AG04449 (cell line): ENCODE data around the gene C3orf22.

Experiments used
- CTCF ChIA-PET: fragments of 350-600 bp; formaldehyde crosslinking; extraction: SDS; loops from one replicate; lab custom pipeline; 2021; ENCODE audit warnings: antibody characterized with exemption; lab: Yijun Ruan, JAX
- POLR2A ChIA-PET: fragments of 400-600, 350-600 bp; formaldehyde crosslinking; extraction: SDS; loops from one replicate; lab custom pipeline; 2020; ENCODE audit warnings: antibody characterized with exemption, inconsistent platforms; lab: Yijun Ruan, JAX
- DNase-seq: peaks from one replicate; pipeline ENCODE4 v3.0.0-alpha.2; 2010; ENCODE audit warnings: low read depth, low spot score
- H3K4me3 ChIP-seq: 2 replicates; pipeline ENCODE4 v1.5.1; 2011; ENCODE audit warnings: low read depth, mild to moderate bottlenecking, control low read depth, low read length
- TF ChIP-seq, protein P1 (sequence below): IDR thresholded peaks from one replicate; pipeline ENCODE4 v1.5.1; 2011; ENCODE audit warnings: mild to moderate bottlenecking, moderate library complexity, low read length, control low read depth, inconsistent platforms; ENCODE audit not compliant: insufficient read depth; ENCODE audit errors: missing control alignments

Gene C3orf22

DNA sequence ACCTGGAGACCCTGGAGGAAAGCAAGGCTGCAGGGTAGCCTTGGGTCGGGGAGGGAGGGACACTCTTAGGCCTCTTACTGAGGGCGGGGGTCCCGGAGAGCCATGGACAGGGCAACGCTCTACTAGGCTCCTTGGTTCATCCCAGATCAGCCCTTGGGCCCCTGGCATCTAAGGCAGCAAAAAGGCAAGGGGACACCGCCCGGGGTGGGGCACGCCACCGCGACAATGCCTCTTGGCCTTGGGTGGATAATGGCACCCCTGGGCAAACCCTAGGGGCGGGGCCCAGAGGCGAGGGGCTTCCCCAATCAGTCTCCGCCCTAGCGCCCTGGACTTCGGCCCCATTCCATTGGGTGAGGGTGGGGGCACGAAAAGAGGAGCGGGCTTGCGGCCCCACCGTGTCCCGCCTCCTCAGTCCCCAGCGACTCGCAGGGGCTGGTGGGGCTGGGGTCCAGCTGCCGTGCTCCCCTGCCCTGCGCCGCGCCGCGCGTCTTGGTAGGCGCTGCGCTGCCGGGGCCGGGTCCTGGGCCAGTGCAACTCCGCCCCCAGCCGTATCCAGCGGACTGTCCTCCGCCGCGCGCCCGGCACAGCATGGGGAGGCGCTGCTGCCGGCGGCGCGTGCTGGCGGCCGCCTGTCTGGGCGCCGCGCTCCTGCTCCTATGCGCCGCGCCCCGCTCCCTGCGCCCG, 34.8 kb downstream of the C3orf22 start, which contains the start of gene CHST13:
CHST13 (plus strand) TSS at position 411 of the 684 bp plus-strand sequence; CDS start at position 589, 178 bp downstream.
- TF ChIP-seq, protein P1, sequence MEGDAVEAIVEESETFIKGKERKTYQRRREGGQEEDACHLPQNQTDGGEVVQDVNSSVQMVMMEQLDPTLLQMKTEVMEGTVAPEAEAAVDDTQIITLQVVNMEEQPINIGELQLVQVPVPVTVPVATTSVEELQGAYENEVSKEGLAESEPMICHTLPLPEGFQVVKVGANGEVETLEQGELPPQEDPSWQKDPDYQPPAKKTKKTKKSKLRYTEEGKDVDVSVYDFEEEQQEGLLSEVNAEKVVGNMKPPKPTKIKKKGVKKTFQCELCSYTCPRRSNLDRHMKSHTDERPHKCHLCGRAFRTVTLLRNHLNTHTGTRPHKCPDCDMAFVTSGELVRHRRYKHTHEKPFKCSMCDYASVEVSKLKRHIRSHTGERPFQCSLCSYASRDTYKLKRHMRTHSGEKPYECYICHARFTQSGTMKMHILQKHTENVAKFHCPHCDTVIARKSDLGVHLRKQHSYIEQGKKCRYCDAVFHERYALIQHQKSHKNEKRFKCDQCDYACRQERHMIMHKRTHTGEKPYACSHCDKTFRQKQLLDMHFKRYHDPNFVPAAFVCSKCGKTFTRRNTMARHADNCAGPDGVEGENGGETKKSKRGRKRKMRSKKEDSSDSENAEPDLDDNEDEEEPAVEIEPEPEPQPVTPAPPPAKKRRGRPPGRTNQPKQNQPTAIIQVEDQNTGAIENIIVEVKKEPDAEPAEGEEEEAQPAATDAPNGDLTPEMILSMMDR = no peak
- CTCF ChIA-PET = interaction anchor here (0.7 to 5.7 kb wide), 12 partner anchors 9 to 1022 kb away, joined by 3 to 68 read pairs (median 10); no protein-coding TSS in a partner anchor
- H3K4me3 ChIP-seq = peak within 1 kb of the TSS; percentile 36
- POLR2A ChIA-PET = no interaction called here
- no peak for DNase-seq

DNA sequence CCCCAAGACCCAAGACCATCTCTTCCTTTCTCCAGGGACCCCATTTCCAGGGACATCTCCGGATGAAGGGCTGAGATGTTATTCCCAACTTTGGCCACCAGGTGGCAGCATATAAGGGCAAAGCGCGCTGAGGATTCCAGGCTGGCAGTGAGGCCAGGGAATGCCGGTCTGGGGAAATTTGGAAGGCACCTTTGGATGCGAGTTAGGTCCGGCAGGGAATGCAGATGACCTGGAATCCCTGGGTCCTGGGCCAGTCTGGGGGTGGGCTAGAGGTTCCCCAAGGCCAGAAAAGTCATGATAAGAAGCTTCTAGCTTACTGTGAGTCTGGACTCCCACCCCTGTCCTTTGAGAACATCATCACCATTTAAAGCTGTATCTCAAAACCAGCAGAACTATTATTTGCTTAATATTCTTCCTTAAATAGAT, 36.4 kb downstream of the C3orf22 start:
- CTCF ChIA-PET = interaction anchor here (0.6 to 5.7 kb wide), 40 partner anchors 9 to 1026 kb away, joined by 3 to 68 read pairs (median 3); partner anchors contain the start of genes C3orf22 and TXNRD3

DNA sequence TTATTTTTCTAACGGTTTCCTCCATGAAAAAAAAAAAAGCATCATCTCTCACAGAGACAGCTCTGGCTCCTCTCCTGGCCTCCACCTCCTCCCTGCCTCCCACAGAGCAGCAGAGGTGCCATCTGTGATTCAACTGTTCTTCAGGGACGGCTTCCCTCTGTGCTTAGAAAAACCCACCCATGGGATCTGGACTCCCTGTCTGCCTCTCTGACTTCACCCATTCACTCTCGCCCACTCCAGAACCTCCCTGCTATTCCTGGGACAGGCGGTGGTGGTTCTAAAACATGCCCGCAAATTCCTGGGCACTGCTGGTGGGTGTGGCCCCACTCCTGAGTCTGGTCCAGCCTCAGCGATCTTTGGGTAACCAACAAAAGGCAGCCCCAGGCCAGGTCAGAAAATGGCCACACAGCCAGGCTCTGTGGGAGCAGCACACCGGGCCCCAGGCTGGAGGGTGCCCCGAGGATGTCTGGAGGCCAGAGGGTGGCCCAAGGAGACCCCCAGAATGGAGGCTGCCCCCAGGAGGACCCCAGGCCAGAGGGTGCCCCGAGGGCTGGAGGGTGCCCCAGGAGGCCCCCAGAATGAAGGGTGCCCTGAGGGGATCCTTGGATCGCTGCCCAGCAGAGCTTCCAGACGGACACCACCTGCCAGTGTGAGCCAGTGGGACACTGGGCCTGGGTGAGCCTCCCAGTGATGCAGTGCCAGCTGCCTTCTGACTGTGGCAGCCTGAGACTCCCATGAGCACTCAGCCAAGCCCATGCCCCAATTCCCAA, 37.4 kb downstream of the C3orf22 start:
- DNase-seq = no peak
- ChIA-PET CTCF (interaction anchor here (1.0 to 5.7 kb wide), 16 partner anchors 10 to 1027 kb away, joined by 3 to 68 read pairs (median 6); no protein-coding TSS in a partner anchor), POLR2A (no interaction called here)
- H3K4me3 ChIP-seq = no peak overlapping the region
- TF ChIP-seq, protein P1 = no peak

More for the DNA sequence above, 36.4 kb downstream of the C3orf22 start:
- H3K4me3 ChIP-seq = no peak overlapping the region
- DNase-seq = no peak
- POLR2A ChIA-PET = no interaction called here
- TF ChIP-seq, protein P1 = peak; percentile 83

DNA sequence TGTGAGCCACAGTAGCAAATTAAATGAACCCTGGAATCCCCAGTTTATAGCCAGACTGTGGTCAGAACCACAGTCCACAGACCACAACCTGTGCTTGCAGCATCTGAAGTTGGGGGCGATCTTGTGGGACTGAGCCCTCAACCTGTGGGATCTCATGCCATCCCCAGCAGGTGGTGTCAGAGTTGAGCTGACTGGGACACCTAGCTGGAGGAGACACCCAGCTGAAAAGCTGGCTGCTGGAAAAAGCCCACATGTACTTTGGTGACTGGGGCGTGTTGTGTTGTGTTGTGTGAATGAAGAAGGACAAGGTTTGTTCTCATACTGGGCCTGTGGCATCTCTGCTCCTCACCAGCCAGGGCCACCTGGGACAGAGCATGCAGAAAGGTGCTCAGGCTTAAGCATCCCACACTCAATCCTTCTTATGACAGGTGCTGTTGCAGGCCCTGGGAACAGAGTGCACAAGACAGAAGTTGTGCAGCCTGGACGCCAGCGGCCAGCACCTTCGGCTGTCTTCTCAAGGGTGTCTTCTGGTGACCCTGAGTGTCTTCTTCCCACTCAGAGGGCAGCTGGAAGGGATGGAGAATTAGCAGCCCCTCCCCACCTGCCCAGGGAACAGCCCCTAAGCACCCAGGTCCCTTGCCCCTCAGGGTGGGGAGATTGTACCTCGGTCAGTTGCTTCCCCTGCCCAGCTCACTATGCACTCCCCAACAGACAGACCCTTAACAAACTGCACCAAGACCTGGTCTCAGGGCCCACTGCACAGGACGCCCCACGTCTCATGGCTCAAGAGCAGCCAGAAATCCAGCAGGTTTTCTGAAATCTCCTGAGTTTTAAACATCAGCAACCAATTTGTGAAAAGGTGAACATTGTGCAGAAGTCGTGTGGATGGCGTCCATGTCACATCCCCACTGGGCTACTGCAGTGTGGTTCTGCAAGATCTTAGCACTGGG, 39.0 kb downstream of the C3orf22 start:
- CTCF ChIA-PET = interaction anchor here (0.6 to 5.7 kb wide), 8 partner anchors 8 to 1029 kb away, joined by 3 to 68 read pairs (median 5); no protein-coding TSS in a partner anchor
- H3K4me3 ChIP-seq = no peak overlapping the region
- DNase-seq = no peak
- POLR2A ChIA-PET = no interaction called here
- TF ChIP-seq, protein P1 = no peak

DNA sequence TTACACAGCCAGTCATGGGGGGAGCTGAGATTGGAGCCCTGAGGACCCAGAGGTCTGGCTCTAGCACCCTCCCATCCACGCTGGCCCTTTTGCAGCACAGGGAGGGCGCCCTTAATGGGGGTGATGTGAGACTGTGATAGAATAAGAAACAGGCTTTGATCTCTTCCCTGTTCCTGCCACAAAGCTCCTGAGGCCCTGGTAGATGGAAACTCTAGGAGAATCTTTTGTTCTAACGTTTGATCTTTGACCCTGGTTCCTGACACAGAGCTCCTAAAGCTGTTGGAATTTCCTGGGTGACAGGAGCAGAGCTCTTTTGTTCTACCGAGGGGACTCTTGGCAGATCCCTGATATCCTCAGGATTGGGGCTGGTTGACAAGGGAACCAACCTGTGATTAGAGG, 40.0 kb downstream of the C3orf22 start:
- no peak overlapping the region for H3K4me3 ChIP-seq
- POLR2A ChIA-PET = interaction anchor here (0.7 kb wide), 1 partner anchor 8 kb away, joined by 3 read pairs; no protein-coding TSS in a partner anchor
- TF ChIP-seq, protein P1 = no peak
- no peak for DNase-seq
- CTCF ChIA-PET = interaction anchor here (1.0 to 5.7 kb wide), 8 partner anchors 7 to 1030 kb away, joined by 3 to 68 read pairs (median 4); no protein-coding TSS in a partner anchor
